Measurements from ENCODE around the gene EEF1A2.

DNA sequence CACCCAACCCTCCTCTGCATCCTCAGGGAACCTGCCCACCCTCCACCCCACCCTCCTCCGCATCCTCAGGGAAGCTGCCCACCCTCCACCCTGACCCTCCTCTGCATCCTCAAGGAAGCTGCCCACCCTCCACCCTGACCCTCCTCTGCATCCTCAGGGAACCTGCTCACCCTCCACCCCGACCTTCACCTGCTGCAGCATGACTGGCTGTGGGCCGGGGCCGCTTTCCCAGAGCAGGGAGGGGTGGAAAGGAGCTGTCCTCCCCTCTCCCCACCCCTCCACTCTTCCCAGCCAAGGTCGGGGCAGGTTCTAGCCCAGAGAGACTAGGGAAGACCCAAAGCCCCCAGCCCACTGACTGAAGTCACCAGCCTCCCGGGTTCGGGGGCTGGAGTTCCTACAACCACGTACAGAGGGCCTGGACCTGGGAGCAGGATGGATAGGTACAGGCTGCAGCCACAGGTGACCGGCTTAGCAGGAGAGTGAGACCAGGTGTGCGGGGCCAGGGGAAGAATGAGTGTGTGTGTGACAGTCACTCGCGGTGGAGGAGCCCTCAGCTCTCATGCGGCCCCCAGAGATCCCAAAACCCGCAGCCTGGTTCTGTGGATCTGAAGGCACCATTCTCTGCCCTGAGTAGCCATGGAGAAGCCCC, 11.6 kb downstream of the EEF1A2 start:
- TF ChIP-seq, protein P1, sequence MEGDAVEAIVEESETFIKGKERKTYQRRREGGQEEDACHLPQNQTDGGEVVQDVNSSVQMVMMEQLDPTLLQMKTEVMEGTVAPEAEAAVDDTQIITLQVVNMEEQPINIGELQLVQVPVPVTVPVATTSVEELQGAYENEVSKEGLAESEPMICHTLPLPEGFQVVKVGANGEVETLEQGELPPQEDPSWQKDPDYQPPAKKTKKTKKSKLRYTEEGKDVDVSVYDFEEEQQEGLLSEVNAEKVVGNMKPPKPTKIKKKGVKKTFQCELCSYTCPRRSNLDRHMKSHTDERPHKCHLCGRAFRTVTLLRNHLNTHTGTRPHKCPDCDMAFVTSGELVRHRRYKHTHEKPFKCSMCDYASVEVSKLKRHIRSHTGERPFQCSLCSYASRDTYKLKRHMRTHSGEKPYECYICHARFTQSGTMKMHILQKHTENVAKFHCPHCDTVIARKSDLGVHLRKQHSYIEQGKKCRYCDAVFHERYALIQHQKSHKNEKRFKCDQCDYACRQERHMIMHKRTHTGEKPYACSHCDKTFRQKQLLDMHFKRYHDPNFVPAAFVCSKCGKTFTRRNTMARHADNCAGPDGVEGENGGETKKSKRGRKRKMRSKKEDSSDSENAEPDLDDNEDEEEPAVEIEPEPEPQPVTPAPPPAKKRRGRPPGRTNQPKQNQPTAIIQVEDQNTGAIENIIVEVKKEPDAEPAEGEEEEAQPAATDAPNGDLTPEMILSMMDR (IDR thresholded peaks at IDR 0.05) = no peak
- TF ChIP-seq POLR2A (IDR thresholded peaks at IDR 0.05) = no peak
